GM08714 (cell line): ENCODE results near the gene GUCA1A.

Source experiments
- H3K4me3 ChIP-seq: fragments of 200-500 bp; sonication (Bioruptor generic); 2 replicates; pipeline ENCODE4 v1.5.1; 2014; ENCODE audit warnings: mild to moderate bottlenecking, low read length, inconsistent platforms
- ZNF274 ChIP-seq: IDR thresholded peaks from 2 replicates; pipeline ENCODE4 v1.6.1; 2012; ENCODE audit warnings: mild to moderate bottlenecking, low read depth, low read length

GUCA1A gene

DNA sequence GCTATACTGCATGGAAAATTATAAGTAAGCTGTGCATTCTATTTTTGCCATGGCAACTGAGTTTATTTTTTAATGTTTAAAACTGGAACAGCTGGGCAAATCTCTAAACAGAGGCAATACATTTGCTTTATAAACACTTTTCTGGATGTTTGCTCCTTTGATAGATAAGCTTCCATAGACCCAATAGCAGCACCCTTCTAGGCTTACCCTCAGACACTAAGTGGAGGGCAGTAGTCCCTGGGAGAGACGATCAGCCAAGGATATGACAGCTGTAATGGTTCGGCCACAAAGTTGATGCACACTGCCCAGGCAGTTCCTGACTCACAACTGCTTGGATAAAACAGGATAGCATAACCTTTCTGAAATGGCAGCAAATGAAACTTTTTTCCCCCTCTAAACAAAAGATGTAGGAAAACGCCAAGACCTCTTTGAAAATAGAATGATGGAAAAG lies 53.0 kb downstream of the GUCA1A start:
- no peak for TF ChIP-seq ZNF274
- no peak overlapping the region for H3K4me3 ChIP-seq

DNA sequence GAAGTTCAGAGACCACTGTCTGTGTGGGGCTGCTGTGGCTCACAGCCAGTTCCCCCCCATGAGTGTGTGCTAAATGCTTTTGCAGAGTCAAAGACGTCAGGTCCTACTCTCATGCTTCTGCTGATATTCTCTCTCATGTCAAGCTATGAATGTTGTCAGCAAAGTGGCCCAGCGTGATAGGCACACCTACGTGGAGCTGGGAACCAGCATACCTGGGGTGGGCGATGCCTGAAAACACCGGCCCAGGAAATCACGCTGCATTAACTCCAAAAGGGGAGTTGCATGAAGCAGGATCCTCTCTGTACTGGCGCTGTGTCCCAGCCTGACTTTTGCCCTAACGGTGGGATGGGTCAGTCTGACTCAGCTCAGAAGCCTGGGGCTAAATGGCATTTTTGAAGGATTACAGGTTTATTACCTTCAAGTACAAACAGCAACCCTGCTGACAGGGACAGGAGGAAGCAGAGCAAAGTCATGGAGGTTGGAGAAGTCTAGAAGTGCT lies 53.5 kb downstream of the GUCA1A start:
- no peak for TF ChIP-seq ZNF274
- H3K4me3 ChIP-seq: no peak overlapping the region

DNA sequence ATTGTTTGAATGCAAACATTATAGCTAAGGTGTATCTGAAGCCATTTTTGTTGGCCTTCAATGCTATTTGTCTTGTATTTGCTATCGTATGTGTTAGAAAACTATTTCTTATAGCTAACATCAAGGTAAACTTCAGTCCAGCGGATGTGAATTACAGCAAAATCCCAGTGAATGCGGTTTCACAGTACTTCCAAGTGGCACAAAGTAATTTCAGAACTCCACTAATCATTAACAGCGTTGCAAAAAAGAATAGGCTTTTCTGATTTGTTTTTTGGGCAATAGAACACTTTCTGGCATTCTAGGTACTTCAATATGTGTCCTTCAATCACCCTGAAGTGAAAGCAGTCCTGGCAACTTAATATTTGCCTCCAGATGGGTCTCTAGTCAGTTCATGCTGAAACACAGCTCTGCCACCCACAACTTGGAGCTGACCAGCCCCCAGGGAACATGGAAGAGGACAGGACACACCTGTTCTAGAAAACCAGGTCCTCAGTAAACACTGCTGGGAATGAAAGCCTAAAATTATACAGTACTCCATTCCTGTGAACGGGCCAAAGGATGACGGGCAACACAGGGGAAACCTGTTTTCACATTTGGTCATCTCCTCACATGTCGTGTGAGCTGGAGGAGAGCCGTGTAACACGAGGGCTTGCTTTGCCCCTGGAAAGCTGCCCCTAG lies 54.1 kb downstream of the GUCA1A start:
- no peak overlapping the region for H3K4me3 ChIP-seq

DNA sequence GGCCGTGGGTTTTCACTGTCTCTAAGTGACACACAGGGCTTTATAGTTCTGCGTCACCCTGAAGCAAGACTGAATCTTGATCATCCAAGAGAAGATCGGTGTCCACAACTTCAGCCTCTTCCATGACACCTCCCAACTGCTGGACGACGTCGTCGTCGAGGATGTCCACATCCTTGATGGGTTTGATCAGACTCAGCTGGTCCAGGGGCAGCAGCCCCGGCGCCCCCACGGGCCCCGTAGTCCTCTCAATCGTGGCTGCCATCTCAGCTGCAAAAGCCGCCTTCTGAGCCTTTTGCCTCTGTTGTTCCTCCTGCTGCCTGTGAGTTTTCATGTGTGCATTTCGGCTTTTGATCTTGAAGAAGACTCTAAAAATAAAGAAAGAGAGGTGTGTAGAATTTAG lies 55.1 kb downstream of the GUCA1A start:
- TF ChIP-seq ZNF274: no peak
- H3K4me3 ChIP-seq: no peak overlapping the region

More for the DNA sequence above, 54.1 kb downstream of the GUCA1A start:
- TF ChIP-seq ZNF274: no peak
